ENCODE data around the gene ADAMTS6. TPM values are rescaled to one million over a fixed set of nuclear protein-coding genes. Genes with fewer than 3 reads are reported as not detected.
A peak's percentile ranks its signal among the peaks of the same experiment; 100 is the strongest.

Gene ADAMTS6
- polyA plus RNA-seq, 3 donors: 1.3 to 2.1 (median 2.0) TPM

DNA sequence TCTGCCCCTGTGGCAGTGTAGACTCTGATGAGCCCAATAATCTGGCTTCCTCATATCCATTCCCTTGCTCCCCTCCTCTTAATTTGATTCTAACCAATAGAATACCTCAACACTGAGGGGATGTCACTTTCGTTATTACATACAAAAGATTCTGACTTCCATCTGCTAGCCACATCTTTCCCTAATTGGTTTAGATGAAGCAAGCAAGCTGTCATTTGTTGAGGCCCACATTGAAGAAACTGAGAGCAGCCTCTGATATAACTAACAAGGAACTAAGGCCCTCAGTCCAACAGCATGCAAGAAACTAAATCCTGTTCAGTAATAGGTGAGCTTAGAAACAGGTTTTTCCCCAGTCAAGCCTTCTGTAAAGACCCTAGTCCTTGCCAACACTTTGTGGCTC, 5.8 kb downstream of the ADAMTS6 start:
- DNase-seq (ENCODE audit: low read depth in 3 of 3, low spot score in 2 of 3): no peak

GRCh38 chr5:65475336-65475735, 6.4 kb downstream of the ADAMTS6 start:
- no peak for DNase-seq (ENCODE audit: low read depth in 3 of 3, low spot score in 2 of 3)

GRCh38 chr5:65474130-65474711, 7.5 kb downstream of the ADAMTS6 start:
- DNase-seq (ENCODE audit: low read depth in 3 of 3, low spot score in 2 of 3): no peak

DNA sequence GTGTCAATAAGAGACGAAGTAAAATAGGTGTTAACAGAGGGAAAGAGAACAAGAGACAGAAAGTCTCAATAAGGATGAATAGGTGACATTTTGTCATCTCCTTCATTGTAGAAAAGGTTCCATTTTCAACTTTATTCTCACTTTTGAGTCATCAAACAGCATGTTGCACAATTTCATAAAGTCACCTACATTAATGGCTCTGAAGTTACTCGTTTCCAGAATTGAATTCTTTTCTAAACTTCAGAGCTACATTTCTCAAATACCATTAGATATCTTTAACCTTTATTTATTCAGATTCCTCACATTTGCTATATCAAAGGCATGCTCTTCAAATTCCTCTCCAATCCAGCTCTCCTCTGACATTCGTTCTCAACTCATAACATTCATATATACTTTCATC, 13.1 kb downstream of the ADAMTS6 start:
- no peak for DNase-seq (ENCODE audit: low read depth in 3 of 3, low spot score in 2 of 3)

- no peak for DNase-seq (ENCODE audit: low read depth in 3 of 3, low spot score in 2 of 3)
Observed at GRCh38 chr5:65462139-65462705, 19.5 kb downstream of the ADAMTS6 start.

DNA sequence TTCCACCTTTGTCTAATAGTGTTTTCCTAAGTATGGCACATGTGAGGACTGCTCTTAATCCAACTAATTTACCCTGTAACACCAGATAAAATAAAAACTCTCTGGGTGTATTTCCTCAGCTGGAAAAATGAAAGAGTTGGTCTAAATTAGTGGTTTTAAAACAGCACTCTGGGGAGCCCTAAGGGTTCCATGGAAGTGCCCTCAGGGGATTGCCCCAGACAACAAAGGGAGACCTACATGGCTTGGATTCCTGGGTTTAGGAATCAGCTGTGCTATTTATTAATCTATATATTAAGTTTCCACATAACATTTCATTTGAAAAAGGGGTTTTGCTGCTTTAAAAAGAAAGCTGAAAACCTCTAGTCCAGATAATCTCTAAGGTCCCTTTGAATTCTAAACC, 20.2 kb downstream of the ADAMTS6 start:
- DNase-seq (ENCODE audit: low read depth in 3 of 3, low spot score in 2 of 3): no peak

- DNase-seq (ENCODE audit: low read depth in 3 of 3, low spot score in 2 of 3): no peak
Observed at GRCh38 chr5:65459995-65460394, 21.7 kb downstream of the ADAMTS6 start.

DNA sequence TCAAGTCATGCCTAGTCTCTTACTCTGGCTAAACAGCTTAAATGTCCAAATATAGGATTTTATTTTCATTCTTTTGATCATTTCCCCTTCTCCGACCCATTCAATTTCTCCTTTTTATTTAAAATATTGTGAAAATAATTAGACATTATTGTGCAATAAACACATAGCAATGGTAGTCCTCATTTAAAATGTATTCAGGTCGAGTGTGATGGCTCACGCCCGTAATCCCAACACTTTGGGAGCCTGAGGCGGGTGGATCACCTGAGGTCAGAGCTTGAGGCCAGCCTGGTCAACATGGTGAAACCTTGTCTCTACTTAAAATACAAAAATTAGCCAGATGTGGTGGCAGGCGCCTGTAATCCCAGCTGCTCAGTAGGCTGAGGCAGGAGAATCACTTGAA, 26.7 kb downstream of the ADAMTS6 start:
- DNase-seq (ENCODE audit: low read depth in 3 of 3, low spot score in 2 of 3): no peak

GRCh38 chr5:65451436-65451835, 30.3 kb downstream of the ADAMTS6 start:
- DNase-seq (ENCODE audit: low read depth in 3 of 3, low spot score in 2 of 3): no peak

GRCh38 chr5:65446682-65447081, 35.0 kb downstream of the ADAMTS6 start:
- DNase-seq (ENCODE audit: low read depth in 3 of 3, low spot score in 2 of 3): no peak

DNA sequence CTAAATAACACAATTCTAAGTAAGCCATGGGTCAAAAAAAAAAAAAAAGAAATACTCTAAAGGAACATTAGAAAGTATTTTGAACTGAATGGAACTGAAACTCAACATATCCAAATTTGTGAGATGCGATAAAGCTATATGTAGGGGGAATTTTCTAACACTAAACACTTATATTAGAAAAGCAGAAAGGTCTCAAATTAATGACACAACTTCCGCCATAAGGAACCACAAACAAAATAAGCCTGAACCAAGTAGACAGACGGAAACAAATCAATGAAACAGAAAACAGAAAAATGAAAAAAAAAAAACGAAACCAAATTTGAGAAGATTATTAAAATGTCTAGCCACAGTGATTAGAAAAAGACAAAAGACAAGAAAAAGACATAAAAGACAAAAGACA, 39.9 kb downstream of the ADAMTS6 start:
- DNase-seq (ENCODE audit: low read depth in 3 of 3, low spot score in 2 of 3): no peak

DNA sequence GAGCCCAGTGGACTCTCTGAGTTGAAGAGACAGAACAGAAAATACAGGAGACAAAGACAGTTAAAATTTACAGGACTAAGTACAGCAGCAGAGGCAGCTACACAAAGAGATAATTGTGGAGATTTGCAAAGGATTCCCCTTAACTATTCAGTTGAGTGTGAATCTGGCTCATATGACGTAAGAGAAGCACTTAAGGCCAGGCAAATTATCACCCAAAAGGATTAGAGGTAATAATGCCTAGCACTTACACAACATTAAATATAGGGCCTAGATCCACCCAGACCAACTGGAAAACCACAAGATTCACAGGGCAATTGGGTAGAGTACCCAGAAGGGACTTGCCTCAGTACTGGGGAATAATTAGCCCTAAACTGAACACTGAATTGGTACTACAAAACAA, 41.3 kb downstream of the ADAMTS6 start:
- no peak for DNase-seq (ENCODE audit: low read depth in 3 of 3, low spot score in 2 of 3)

DNA sequence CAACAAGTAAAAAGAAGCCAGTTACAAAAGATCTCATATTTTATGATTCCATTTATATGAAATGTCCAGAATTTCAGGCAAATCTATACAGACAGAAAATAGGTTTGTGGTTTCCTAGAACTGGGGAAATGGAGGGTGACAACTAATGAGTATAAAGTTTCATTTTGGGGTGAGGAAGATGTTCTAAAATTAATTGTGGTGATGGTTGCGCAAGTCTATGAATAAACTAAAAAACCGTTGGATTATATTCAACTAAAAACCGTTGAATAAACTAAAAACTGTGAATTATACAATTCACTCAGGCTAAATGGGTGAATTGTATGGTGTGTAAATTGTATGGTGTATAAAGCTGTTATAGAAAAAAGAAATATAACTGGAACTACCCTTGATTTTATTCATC, 47.6 kb downstream of the ADAMTS6 start:
- DNase-seq (ENCODE audit: low read depth in 3 of 3, low spot score in 2 of 3): no peak

DNA sequence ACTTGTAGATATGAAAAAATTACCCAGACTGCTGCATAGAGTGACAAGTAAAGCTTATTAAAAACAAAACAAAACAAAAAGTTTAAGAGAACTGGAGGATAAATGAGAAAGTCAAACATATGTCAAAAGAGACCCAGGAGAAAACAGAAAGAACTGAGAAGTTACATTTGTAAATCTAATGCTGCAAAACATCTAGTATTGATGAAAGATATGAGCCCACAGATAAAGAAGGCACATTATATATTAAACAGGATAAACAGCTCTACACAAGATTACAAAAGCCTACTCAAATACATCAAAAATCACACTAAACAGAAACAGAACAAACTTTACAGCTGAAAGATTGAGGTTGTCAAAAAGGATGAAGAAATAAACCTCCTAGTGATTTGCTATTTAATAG, 55.1 kb downstream of the ADAMTS6 start:
- DNase-seq (ENCODE audit: low read depth in 3 of 3, low spot score in 2 of 3): no peak

DNA sequence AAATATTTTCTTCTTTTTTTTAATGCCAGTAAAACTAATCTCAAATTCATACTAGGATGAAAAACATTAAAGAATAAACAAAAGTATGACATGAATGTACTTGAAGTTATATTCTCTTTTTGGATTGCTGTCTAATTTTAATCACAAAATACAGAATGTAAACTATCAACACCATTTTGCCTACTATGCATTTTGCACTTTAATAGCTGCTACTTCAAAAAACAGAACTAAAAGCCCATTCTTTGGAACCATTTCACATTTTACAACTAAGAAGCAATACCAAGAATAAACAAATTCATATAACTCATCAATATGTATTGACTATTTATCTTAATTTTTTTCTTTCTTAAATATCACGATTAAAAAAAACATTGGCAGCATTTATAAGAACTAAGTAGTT, 58.1 kb downstream of the ADAMTS6 start:
- DNase-seq (ENCODE audit: low read depth in 3 of 3, low spot score in 2 of 3): no peak

DNA sequence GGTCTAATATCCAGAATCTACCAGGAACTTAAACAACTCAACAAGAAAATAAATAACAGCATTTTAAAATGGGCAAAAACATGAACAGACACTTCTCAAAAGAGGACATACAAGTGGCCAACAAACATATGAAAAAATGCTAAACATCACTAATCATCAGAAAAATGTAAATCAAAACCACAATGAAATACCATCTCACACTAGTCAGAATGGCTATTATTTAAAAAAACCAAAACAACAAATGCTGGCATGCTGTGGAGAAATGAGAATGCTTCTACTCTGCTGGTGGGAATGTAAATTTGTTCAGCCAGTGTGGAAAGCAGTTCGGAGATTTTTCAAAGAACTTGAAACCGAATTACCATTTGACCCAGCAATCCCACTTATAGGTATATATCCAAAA, 63.1 kb downstream of the ADAMTS6 start:
- DNase-seq (ENCODE audit: low read depth in 3 of 3, low spot score in 2 of 3): no peak

GRCh38 chr5:65413822-65414221, 67.9 kb downstream of the ADAMTS6 start:
- DNase-seq (ENCODE audit: low read depth in 3 of 3, low spot score in 2 of 3): no peak

DNA sequence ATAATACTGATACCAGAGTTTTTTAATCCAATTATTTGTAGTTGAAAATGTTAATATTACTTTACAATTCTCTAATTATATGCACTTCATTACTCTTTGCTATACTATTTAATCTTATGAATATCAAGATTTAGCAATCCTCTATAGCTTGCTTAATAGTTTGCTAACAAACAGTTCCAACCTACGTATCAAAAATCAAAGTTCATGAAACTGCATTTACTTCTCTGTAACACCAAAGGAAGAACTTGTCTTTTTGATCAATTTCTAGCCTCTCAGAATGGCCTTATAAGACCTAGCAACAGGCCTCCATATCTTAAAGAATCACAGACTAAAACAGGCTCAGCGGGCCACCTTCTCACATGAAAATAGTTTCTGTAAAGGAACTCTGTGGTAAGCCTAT, 68.9 kb downstream of the ADAMTS6 start:
- DNase-seq (ENCODE audit: low read depth in 3 of 3, low spot score in 2 of 3): no peak

- no peak for DNase-seq (ENCODE audit: low read depth in 3 of 3, low spot score in 2 of 3)
Observed at GRCh38 chr5:65411356-65411755, 70.4 kb downstream of the ADAMTS6 start.

- DNase-seq (ENCODE audit: low read depth in 3 of 3, low spot score in 2 of 3): peak; percentile 16 to 43 (median 27)
Observed at GRCh38 chr5:65395526-65396155, 86.1 kb downstream of the ADAMTS6 start.

GRCh38 chr5:65394087-65394486, 87.6 kb downstream of the ADAMTS6 start:
- no peak for DNase-seq (ENCODE audit: low read depth in 3 of 3, low spot score in 2 of 3)

- no peak for DNase-seq (ENCODE audit: low read depth in 3 of 3, low spot score in 2 of 3)
Observed at GRCh38 chr5:65391591-65391990, 90.1 kb downstream of the ADAMTS6 start.

- no peak for DNase-seq (ENCODE audit: low read depth in 3 of 3, low spot score in 2 of 3)
Observed at GRCh38 chr5:65390208-65390607, 91.5 kb downstream of the ADAMTS6 start.
